Panc1 (cell line): ENCODE data around the gene ISG15. TPM values are rescaled to one million over a fixed set of nuclear protein-coding genes. Genes with fewer than 3 reads are reported as not detected.

ENCODE experiments used
- ATAC-seq: fragments of 200-7000 bp; cut with Tn5 transposase; 2 replicates; pipeline ENCODE4 v1.9.1; 2020; ENCODE audit warnings: mild to moderate bottlenecking, moderate library complexity
- BruUV-seq: library from RNA; stranded (reverse); fragments of 400-500 nt; replicated peaks from 2 replicates; lab custom pipeline; 2021; lab: Mats Ljungman, UMichigan
- CTCF ChIA-PET: fragments of 300-600 bp; sonication (Branson Sonifier 250); formaldehyde crosslinking; loops from one replicate; lab custom pipeline; 2022; ENCODE audit warnings: antibody characterized with exemption; lab: Charles Lee
- POLR2A ChIA-PET: fragments of 300-600 bp; sonication (Branson Sonifier 250); formaldehyde crosslinking; loops from one replicate; lab custom pipeline; 2022; ENCODE audit warnings: antibody characterized with exemption; lab: Charles Lee
- DNase-seq: peaks from one replicate; pipeline ENCODE4 v3.0.0-alpha.2; 2010; ENCODE audit warnings: low read depth, low spot score
- H3K27ac ChIP-seq: 2 replicates; pipeline ENCODE4 v1.5.1; 2011; ENCODE audit warnings: mild to moderate bottlenecking, low read length, inconsistent platforms
- H3K27me3 ChIP-seq: fragments of 200-500 bp; sonication (Bioruptor generic); 2 replicates; pipeline ENCODE4 v1.6.0; 2014; ENCODE audit warnings: low read length, inconsistent platforms; ENCODE audit not compliant: control insufficient read depth, insufficient read depth
- H3K36me3 ChIP-seq: fragments of 200-500 bp; sonication (Bioruptor generic); 2 replicates; pipeline ENCODE4 v1.5.1; 2014; ENCODE audit warnings: inconsistent platforms, mild to moderate bottlenecking, low read length, moderate library complexity; ENCODE audit not compliant: control insufficient read depth, insufficient read depth
- H3K4me1 ChIP-seq: 2 replicates; pipeline ENCODE4 v1.5.1; 2011; ENCODE audit warnings: inconsistent platforms, mild to moderate bottlenecking, low read length, moderate library complexity; ENCODE audit not compliant: control insufficient read depth, insufficient read depth
- H3K4me3 ChIP-seq, 2 experiments: 2 replicates each; pipeline ENCODE4 v1.5.1; 2011 to 2012; ENCODE audit warnings: low read depth in 2 of 2, low read length in 2 of 2, mild to moderate bottlenecking in 2 of 2, inconsistent platforms in 1 of 2, moderate library complexity in 1 of 2
- H3K9me3 ChIP-seq: fragments of 200-500 bp; sonication (Bioruptor generic); 2 replicates; pipeline ENCODE4 v1.5.1; 2014; ENCODE audit warnings: low read depth, mild to moderate bottlenecking, inconsistent platforms, low read length, moderate library complexity; ENCODE audit not compliant: control insufficient read depth, insufficient read depth
- CTCF ChIP-seq: fragments of 450-650 bp; IDR thresholded peaks from 2 replicates; pipeline ENCODE4 v1.5.1; 2017; ENCODE audit warnings: mild to moderate bottlenecking
- POLR2AphosphoS5 ChIP-seq: IDR thresholded peaks from 2 replicates; pipeline ENCODE4 v1.6.1; 2012; ENCODE audit warnings: mild to moderate bottlenecking, low read depth, low read length, moderate library complexity
- REST ChIP-seq, 2 experiments: IDR thresholded peaks; 2 replicates each; pipeline ENCODE4 v1.6.1; 2011 to 2012; ENCODE audit warnings: low read depth in 2 of 2, control low read depth in 1 of 2, low read length in 1 of 2, mild to moderate bottlenecking in 1 of 2, moderate library complexity in 1 of 2; ENCODE audit not compliant: insufficient read depth in 1 of 2
- SIN3A ChIP-seq: IDR thresholded peaks from 2 replicates; pipeline ENCODE4 v1.6.1; 2012; ENCODE audit warnings: low read depth, mild to moderate bottlenecking, low read length, moderate library complexity, borderline replicate concordance; ENCODE audit not compliant: insufficient read depth
- TCF7L2 ChIP-seq: IDR thresholded peaks from 2 replicates; pipeline ENCODE4 v1.6.1; 2011; ENCODE audit warnings: mild to moderate bottlenecking, low read depth, low read length, inconsistent platforms
- in situ Hi-C: cut with HindIII; loops from 2 replicates; pipeline ENCODE4 v1.10.0; 2016; ENCODE audit warnings: low sequenced_read_pairs, low pct_unique_long_range_greater_than_20kb
- intact Hi-C: fragments of 100-400 bp; cut with micrococcal nuclease; formaldehyde crosslinking; loops from one replicate; pipeline ENCODE4 v1.10.0; 2022; ENCODE audit not compliant: unreplicated experiment
- total RNA-seq: library from RNA; stranded (reverse); gene quantifications from one replicate; pipeline ENCODE4 v1.2.1, GENCODE V29; 2021; ENCODE audit not compliant: unreplicated experiment

The ISG15 gene
- total RNA-seq, 1 experiment from 2014 or later: 102 TPM

- ChIA-PET CTCF (no interaction called here), POLR2A (no interaction called here)
- H3K27ac ChIP-seq: no peak overlapping the region
- in situ Hi-C loops: no loop called here
- H3K4me1 ChIP-seq: peaks cover 24% of the 10 kb centered on the region
- ATAC-seq (no peak), DNase-seq (no peak)
- no peak for TF ChIP-seq CTCF
- TF ChIP-seq SIN3A: no peak
- TF ChIP-seq REST (IDR thresholded peaks at IDR 0.05; ENCODE audit: insufficient read depth in 1 of 2, low read depth in 2 of 2, low read length in 1 of 2): no peak
- TF ChIP-seq TCF7L2: no peak
- TF ChIP-seq POLR2AphosphoS5: no peak
- intact Hi-C loops: no loop called here
- no peaks in the 10 kb centered on the region for H3K27me3 ChIP-seq
- H3K36me3 ChIP-seq: no peaks in the 10 kb centered on the region; the same call in 1 of the 2 replicates
- no peak overlapping the region for H3K4me3 ChIP-seq
- no TSS peak for BruUV-seq
- no peaks in the 10 kb centered on the region for H3K9me3 ChIP-seq
These were observed 9.5 kb upstream of the ISG15 start for GRCh38 chr1:1003618-1004419.

GRCh38 chr1:1004420-1004779, 8.9 kb upstream of the ISG15 start:
- DNase-seq (no peak), ATAC-seq (no peak)
- BruUV-seq: no TSS peak
- CTCF ChIA-PET: no interaction called here
- intact Hi-C loops: no loop called here
- POLR2A ChIA-PET: no interaction called here
- TF ChIP-seq SIN3A: no peak
- no peak for TF ChIP-seq CTCF
- no peak for TF ChIP-seq TCF7L2
- no peak for TF ChIP-seq POLR2AphosphoS5
- TF ChIP-seq REST (IDR thresholded peaks at IDR 0.05; ENCODE audit: insufficient read depth in 1 of 2, low read depth in 2 of 2, low read length in 1 of 2): no peak
- Histone ChIP-seq H3K9me3 (no peaks in the 10 kb centered on the region), H3K4me1 (peaks cover 24% of the 10 kb centered on the region), H3K36me3 (no peaks in the 10 kb centered on the region; the same call in 1 of the 2 replicates), H3K27me3 (no peaks in the 10 kb centered on the region), H3K4me3 (no peak overlapping the region), H3K27ac (no peak overlapping the region)
- in situ Hi-C loops: no loop called here
